Neuron (in vitro differentiated cells): Measurements from ENCODE around the gene HDAC9.

ENCODE experiments used
- H2AFZ ChIP-seq: one replicate; pipeline ENCODE4 v1.6.1; 2013; ENCODE audit warnings: low read depth, mild to moderate bottlenecking, inconsistent platforms, low read length, moderate library complexity
- H3K27me3 ChIP-seq: one replicate; pipeline ENCODE4 v1.6.1; 2013; ENCODE audit warnings: low read length; ENCODE audit not compliant: insufficient read depth
- H3K36me3 ChIP-seq: one replicate; pipeline ENCODE4 v1.6.1; 2013; ENCODE audit warnings: low read length; ENCODE audit not compliant: insufficient read depth
- H3K4me1 ChIP-seq: one replicate; pipeline ENCODE4 v1.6.1; 2013; ENCODE audit warnings: low read length; ENCODE audit not compliant: insufficient read depth
- H3K4me3 ChIP-seq: 2 replicates; pipeline ENCODE4 v1.5.1; 2013; ENCODE audit warnings: mild to moderate bottlenecking, low read length, moderate library complexity
- H3K9me3 ChIP-seq: one replicate; pipeline ENCODE4 v1.6.1; 2013; ENCODE audit warnings: low read length

HDAC9 gene

GRCh38 chr7:18575622-18576572 is 80.3 kb downstream of the HDAC9 start:
- Histone ChIP-seq H3K4me1 (peaks cover 7% of the 10 kb centered on the region), H2AFZ (no peak overlapping the region), H3K4me3 (no peak overlapping the region), H3K27me3 (no peaks in the 10 kb centered on the region), H3K9me3 (no peaks in the 10 kb centered on the region), H3K36me3 (no peaks in the 10 kb centered on the region)

DNA sequence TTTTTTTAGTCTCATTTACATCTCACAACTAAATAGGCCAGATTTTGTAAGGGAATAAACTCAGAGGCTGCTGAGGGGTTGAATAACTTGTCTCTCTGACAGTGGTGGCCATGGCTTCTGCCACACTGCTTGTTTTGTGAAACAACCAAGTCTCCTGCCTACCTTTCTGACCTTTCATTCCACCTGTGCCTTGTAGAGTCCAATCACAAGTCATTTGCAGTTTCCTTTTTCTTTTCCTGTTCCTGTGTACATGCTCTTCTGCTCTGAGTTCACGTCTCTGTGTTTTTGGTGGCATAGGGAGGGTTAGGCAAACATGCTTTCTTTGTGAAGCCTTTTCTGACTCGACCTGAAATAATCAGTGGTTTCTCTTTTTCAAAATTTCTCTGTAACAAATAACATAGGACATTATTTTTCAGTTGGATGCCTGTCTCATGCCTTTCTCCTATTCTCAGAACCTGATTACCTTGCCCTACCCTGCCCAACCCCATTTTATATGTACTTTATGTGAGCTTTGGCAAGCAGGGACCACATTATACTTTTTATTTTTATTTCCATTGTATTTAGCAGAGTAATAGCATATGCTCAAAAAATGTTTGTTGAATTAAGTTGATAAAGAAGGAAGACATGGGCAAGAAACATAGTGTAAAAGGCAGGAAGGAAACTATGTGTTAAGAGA is 81.7 kb downstream of the HDAC9 start:
- H3K9me3 ChIP-seq, result no peaks in the 10 kb centered on the region
- no peaks in the 10 kb centered on the region for H3K27me3 ChIP-seq
- H3K4me1 ChIP-seq, result peaks cover 15% of the 10 kb centered on the region
- no peak overlapping the region for H2AFZ ChIP-seq
- H3K4me3 ChIP-seq, result no peak overlapping the region
- H3K36me3 ChIP-seq, result no peaks in the 10 kb centered on the region

DNA sequence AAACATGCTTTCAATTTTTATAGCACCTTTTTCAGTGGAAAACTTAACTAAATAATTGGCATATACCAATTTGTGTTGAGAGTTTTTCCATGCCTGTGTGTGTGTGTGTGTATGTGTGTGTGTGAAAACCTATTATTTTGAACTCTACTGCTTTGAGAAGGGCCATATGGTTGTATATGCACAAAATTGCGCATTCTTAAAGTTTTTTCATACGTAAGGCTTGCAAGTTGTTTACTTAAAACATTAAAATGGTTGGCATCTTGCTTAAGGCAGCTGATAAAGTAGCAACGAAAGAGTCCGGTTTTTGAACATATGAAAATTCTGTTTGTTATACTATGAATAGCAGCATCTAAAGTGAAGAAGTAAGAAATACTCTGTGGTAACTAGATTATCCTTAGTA is 84.1 kb downstream of the HDAC9 start:
- Histone ChIP-seq H3K4me1 (peaks cover 15% of the 10 kb centered on the region), H3K4me3 (no peak overlapping the region), H3K27me3 (no peaks in the 10 kb centered on the region), H2AFZ (no peak overlapping the region), H3K9me3 (no peaks in the 10 kb centered on the region), H3K36me3 (no peaks in the 10 kb centered on the region)

GRCh38 chr7:18580950-18581349 is 85.4 kb downstream of the HDAC9 start:
- Histone ChIP-seq H3K4me3 (no peak overlapping the region), H3K9me3 (no peaks in the 10 kb centered on the region), H3K27me3 (no peaks in the 10 kb centered on the region), H2AFZ (no peak overlapping the region), H3K4me1 (peaks cover 15% of the 10 kb centered on the region), H3K36me3 (no peaks in the 10 kb centered on the region)

DNA sequence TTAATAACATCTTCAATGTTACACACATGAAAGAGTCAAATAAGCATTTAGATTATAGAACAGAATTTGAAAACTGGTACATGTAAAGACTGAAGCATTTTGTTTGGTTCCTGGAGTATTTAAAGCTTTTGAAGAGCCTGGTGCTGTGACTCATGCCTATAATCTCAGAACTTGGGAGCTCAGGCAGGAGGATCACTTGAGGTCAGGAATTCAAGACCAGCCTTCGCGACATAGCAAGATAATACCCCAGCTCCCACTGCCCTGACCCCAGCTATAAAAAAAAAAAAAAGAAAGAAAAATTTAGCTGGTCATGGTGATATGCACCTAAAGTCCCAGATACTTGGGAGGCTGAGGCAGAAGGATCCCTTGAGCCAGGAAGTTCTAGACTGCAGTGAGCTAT is 87.8 kb downstream of the HDAC9 start:
- H3K36me3 ChIP-seq, result no peaks in the 10 kb centered on the region
- no peaks in the 10 kb centered on the region for H3K27me3 ChIP-seq
- H3K4me1 ChIP-seq, result peaks cover 15% of the 10 kb centered on the region
- H3K4me3 ChIP-seq, result no peak overlapping the region
- H2AFZ ChIP-seq, result no peak overlapping the region
- no peaks in the 10 kb centered on the region for H3K9me3 ChIP-seq

GRCh38 chr7:18590241-18590640 is 94.7 kb downstream of the HDAC9 start:
- H3K9me3 ChIP-seq, result peaks cover 2% of the 10 kb centered on the region
- H3K4me1 ChIP-seq, result no peaks in the 10 kb centered on the region
- H3K27me3 ChIP-seq, result no peaks in the 10 kb centered on the region
- H3K36me3 ChIP-seq, result peaks cover 5% of the 10 kb centered on the region
- no peak overlapping the region for H3K4me3 ChIP-seq
- no peak overlapping the region for H2AFZ ChIP-seq

DNA sequence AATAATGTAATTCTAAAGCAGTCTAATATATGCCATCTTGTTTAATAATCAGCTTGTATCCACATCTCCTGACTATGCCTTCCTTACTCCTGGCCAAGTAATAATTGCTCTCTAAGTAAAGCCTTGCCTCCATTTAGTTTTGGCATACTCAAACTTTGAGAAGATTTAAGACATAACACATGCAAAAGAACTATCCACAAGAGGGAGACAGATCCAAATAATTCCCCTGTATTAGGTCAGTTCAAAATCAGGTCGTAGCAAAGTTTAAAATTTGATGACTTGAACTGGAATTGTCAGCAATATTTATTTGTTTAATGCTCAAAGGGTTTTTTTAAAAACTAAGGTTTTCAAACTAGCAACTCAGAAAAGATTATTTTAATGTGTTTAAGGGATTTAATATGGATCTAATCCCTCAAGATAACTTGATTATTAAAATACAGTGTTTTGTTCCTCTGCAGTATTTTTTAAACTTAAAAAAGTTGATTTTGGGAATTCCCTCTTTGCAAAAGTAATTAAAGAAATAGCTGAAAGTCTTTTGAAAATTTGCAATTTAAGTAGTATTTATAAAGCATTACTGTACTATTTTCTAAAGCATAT is 95.3 kb downstream of the HDAC9 start:
- no peak overlapping the region for H2AFZ ChIP-seq
- H3K9me3 ChIP-seq, result peaks cover 2% of the 10 kb centered on the region
- no peaks in the 10 kb centered on the region for H3K27me3 ChIP-seq
- peaks cover 5% of the 10 kb centered on the region for H3K36me3 ChIP-seq
- no peaks in the 10 kb centered on the region for H3K4me1 ChIP-seq
- no peak overlapping the region for H3K4me3 ChIP-seq

- H3K9me3 ChIP-seq, result peaks cover 2% of the 10 kb centered on the region
- no peaks in the 10 kb centered on the region for H3K27me3 ChIP-seq
- H3K4me3 ChIP-seq, result no peak overlapping the region
- no peak overlapping the region for H2AFZ ChIP-seq
- no peaks in the 10 kb centered on the region for H3K4me1 ChIP-seq
- peaks cover 8% of the 10 kb centered on the region for H3K36me3 ChIP-seq
Observed at GRCh38 chr7:18593602-18594279, 98.2 kb downstream of the HDAC9 start.

DNA sequence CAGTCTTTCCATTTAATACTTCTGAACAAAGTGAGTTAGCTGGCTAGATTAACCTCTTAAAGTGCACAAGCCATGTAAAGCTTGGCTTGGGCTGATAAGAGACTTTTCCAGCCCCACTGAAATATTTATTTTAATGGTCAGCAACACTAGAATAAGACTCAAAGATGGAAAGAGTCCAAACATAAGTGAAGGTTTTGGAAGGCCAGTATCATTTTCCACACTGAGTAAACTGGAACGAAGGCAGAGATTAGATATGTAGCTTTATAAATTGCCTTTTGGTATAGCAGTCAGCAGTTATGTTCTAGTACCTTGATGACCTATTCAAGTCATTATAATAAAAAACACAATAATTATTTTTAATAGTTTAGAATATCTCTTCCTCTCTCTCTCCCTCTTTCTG is 102.2 kb downstream of the HDAC9 start:
- no peak overlapping the region for H3K4me3 ChIP-seq
- H3K36me3 ChIP-seq, result peaks cover 14% of the 10 kb centered on the region
- H2AFZ ChIP-seq, result no peak overlapping the region
- no peaks in the 10 kb centered on the region for H3K4me1 ChIP-seq
- H3K27me3 ChIP-seq, result no peaks in the 10 kb centered on the region
- H3K9me3 ChIP-seq, result peaks cover 4% of the 10 kb centered on the region

DNA sequence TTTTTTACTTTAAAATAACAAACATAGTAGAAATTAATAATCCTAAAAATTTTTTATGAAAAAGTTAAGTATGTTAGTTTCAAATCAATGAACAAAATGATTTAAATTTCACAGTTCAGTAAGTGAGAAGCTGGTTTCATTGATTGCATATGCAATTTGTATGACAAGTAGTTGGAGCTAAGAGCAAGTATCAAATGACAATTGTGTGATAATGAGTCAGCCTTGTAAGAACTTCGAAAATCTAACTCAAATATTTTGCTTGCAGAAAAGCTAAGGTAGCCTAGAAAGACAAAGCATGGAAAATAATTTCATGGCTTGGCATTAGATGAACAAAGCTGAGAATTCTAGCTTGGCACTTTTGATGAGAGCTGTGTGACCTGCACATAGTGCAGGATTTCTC is 111.5 kb downstream of the HDAC9 start:
- Histone ChIP-seq H3K9me3 (peaks cover 5% of the 10 kb centered on the region), H3K4me1 (no peaks in the 10 kb centered on the region), H2AFZ (no peak overlapping the region), H3K36me3 (peaks cover 2% of the 10 kb centered on the region), H3K4me3 (no peak overlapping the region), H3K27me3 (no peaks in the 10 kb centered on the region)

DNA sequence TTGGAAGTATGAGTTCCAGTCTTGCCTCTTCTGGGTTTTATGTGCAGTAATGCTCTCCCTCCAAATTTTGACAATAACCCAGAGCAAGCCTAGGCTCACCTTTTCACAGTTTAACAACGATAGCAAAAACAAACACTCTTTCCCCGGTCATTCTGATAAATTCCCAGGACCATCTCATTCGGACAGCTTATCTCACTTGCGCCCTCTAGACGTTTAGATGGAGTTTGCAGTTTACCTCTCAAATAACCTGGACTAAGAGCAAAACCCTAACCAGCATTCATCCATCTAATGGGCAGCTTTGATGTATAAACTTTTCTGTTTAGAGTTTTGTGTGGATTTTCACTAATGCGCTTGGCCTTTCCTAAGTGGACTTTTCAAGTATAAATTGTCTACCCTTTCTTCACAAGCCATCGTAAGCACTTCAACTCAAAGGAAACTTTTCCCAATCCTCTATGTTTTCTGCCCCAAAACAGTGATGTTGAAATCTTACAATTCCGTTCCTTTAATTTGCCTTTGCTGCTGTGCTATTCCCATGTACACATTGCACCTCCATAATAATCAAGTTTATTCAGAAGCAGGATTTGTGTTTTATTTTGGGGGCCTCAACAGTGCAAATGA is 114.9 kb downstream of the HDAC9 start:
- H3K4me1 ChIP-seq, result no peaks in the 10 kb centered on the region
- H3K9me3 ChIP-seq, result peaks cover under 1% of the 10 kb centered on the region
- H3K27me3 ChIP-seq, result no peaks in the 10 kb centered on the region

GRCh38 chr7:18614841-18615240 is 119.3 kb downstream of the HDAC9 start:
- peaks cover 3% of the 10 kb centered on the region for H3K36me3 ChIP-seq
- H3K4me3 ChIP-seq, result no peak overlapping the region
- H3K27me3 ChIP-seq, result no peaks in the 10 kb centered on the region

More for the DNA sequence above, 114.9 kb downstream of the HDAC9 start:
- H3K4me3 ChIP-seq, result no peak overlapping the region
- no peak overlapping the region for H2AFZ ChIP-seq
- peaks cover 2% of the 10 kb centered on the region for H3K36me3 ChIP-seq

More at GRCh38 chr7:18614841-18615240, 119.3 kb downstream of the HDAC9 start:
- no peaks in the 10 kb centered on the region for H3K4me1 ChIP-seq
- no peak overlapping the region for H2AFZ ChIP-seq
- no peaks in the 10 kb centered on the region for H3K9me3 ChIP-seq
